GM18511 (cell line): ENCODE data around the gene CCDC107.

Experiments used
- ATAC-seq: cut with Tn5 transposase; IDR thresholded peaks from one replicate; pipeline ENCODE4 v1.9.1; 2021; ENCODE audit warnings: mild to moderate bottlenecking, moderate library complexity; ENCODE audit not compliant: unreplicated experiment

The CCDC107 gene

DNA sequence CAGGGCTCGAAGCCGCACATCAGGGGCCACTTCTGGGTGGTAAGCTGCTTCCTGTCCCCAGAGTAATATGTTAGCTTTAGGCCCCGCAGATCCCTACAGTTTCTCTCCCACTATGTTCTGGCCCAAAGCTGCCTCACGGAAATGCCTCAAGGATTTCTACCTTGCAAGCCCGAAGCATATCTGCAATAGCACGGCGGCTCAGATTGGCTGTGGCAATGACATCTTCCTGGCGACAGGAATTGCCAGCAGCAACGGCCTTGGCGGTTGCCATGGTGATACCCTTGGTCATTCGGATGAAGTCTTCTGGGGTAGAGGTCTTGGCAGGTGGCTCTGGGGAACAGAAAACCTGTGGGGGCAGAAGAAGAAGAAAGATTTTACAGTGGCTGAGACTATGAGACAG, 41.9 kb downstream of the CCDC107 start:
- ATAC-seq, result no peak

DNA sequence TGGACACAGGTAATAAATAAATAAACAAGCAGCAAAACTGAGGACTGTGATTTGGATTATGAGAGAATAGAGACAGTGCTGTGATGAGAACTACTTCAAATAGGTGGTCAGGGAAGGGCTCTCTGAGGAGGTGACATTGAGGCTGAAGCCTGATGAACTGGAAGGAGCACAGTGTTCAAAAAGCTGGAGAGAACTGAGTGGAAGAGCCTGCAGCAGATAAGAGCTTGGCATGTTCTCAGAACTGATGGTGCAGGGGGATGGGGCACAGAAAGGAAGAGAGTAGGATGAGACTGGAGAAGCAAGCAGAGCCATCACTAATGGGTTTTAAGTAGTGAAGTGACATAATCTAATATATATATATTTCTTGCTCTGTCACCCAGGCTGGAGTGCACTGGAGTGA, 42.9 kb downstream of the CCDC107 start:
- no peak for ATAC-seq

DNA sequence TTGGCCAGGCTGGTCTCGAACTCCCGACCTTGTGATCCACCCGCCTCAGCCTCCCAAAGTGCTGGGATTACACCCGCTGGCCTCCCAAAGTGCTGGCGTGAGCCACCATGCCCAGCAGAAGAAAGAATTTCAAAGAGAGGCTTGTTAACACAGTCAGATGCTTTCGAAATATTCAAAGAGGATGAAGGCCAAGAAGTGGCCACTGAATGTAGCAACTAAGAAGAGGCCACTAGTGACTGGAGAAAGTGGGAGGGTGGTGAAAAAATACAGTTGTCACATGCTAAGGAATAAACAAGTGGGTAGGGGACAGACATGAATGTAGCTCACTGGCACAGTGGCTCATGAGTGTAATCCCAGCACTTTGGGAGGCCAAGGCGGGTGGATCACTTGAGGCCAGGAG, 44.6 kb downstream of the CCDC107 start:
- no peak for ATAC-seq

GRCh38 chr9:35703906-35704672, 46.0 kb downstream of the CCDC107 start:
- ATAC-seq, result no peak

DNA sequence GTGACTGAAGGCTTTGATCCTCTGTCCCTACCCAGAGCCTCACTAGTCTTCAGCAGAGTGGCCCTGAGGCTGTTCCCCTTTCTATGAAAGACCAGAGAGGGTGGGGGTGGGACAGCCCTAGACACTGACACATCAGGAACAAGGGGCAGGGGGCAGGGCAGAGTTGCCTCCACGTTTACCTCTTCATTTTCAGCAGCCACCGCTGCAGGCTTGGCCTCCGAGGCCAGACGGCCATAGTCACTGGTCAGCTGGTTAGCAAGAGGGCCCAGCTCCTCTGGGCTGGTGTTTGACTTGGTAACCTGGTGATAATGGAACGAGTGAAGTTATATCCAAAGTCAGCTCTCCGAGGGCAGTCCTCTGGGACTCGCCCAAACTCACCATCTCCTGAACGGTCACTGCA, 47.3 kb downstream of the CCDC107 start:
- ATAC-seq, result no peak

DNA sequence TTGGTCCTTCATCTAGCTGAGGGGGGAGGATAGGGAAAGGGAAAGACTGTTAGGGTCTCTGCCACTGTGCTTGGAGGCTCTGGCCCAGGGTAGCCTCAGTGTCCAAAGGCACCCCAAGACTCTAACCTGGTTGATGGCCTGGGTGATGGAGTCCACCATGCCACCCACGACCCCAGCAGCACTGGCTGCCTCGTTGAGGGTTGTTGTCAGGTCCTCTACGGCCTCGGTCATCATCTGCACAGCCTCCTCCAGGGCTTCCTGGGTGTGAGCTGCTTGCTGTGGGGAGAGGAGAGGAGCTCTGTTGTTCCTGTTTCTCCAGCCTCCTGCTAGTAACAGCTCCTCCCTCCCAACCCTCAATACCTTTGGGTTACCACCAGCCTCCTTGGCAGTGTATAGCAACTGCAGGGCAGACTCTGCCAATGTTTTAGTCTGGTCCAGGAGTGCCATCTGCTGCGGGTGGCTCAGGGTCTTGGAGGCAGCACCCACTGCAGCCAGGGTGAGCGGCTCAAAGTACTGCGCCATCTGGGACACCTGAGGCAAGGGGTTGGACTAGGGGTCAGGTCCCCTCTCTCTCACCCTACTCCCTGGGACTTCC, 47.8 kb downstream of the CCDC107 start:
- no peak for ATAC-seq

GRCh38 chr9:35706951-35707350, 48.9 kb downstream of the CCDC107 start:
- ATAC-seq, result no peak

DNA sequence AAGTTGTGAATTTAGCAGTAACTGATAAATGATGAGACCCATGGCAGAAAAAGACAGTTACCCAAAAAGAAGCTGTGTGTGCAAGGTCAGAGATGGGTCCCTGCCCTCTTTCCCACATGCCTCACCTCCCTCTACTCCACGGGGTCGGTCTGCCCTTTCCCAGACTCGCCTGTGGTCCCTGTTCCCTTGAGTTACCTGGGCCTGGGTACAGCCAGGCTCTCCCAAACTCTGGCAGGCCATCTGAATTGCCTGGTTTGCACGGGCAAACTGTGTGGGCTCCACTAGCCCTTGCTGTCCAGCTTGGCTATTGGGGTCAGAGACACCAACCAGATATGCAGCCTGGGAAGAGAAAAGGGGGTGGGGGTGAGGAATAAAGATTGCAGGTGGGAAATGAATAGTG, 50.1 kb downstream of the CCDC107 start:
- ATAC-seq, result no peak

GRCh38 chr9:35710818-35711500, 52.9 kb downstream of the CCDC107 start:
- ATAC-seq, result no peak
